Stomach (tissue), 9 donors: Measurements from ENCODE around the gene KIAA1217. TPM values are rescaled to one million over a fixed set of nuclear protein-coding genes. Genes with fewer than 3 reads are reported as not detected.

ENCODE experiments used
- DNase-seq, 2 donors: peaks; one replicate each; pipeline versions ENCODE4 v3.0.0 to v3.0.0-alpha.2; 2013 to 2019
- H3K27ac ChIP-seq, 5 donors: fragments of 200-600 bp in 4 of 5; sonication (generic) in 4 of 5; one replicate each; pipeline ENCODE4 v1.5.1; 2013 to 2019; ENCODE audit warnings: mild to moderate bottlenecking in 1 of 5, moderate library complexity in 1 of 5
- H3K27me3 ChIP-seq, 3 donors: fragments of 200-600 bp; sonication (generic); one replicate each; pipeline ENCODE4 v1.5.1; 2017 to 2019; ENCODE audit warnings: mixed run types in 1 of 3
- H3K36me3 ChIP-seq, 4 donors: fragments of 200-600 bp; sonication (generic); 1 replicate in 3 of 4; 2 replicates in 1 of 4; pipeline ENCODE4 v1.5.1; 2016 to 2019
- H3K4me1 ChIP-seq, 4 donors: fragments of 200-600 bp; sonication (generic); one replicate each; pipeline ENCODE4 v1.5.1; 2016 to 2019
- H3K4me3 ChIP-seq, 4 donors: fragments of 200-600 bp; sonication (generic) in 3 of 4; one replicate each; pipeline ENCODE4 v1.5.1; 2016 to 2019; ENCODE audit warnings: mild to moderate bottlenecking in 1 of 4
- H3K9me3 ChIP-seq, 4 donors: fragments of 200-600 bp; sonication (generic); one replicate each; pipeline ENCODE4 v1.5.1; 2016 to 2019
- CTCF ChIP-seq, 7 experiments: fragments of 450-650 bp in 4 of 7; fragments of 200-600 bp in 3 of 7; sonication (generic) in 3 of 7; IDR thresholded peaks; one replicate each; pipeline ENCODE4 v1.5.1; 2016 to 2019; ENCODE audit warnings: antibody characterized with exemption in 7 of 7, control low read depth in 2 of 7, mild to moderate bottlenecking in 1 of 7
- EP300 ChIP-seq: sonication (generic); formaldehyde crosslinking; IDR thresholded peaks from one replicate; pipeline ENCODE4 v1.6.1; 2017; ENCODE audit warnings: antibody characterized with exemption
- POLR2A ChIP-seq, 4 donors: fragments of 450-650 bp; IDR thresholded peaks; one replicate each; pipeline ENCODE4 v1.6.1; 2016; ENCODE audit warnings: antibody characterized with exemption in 4 of 4, control low read depth in 2 of 4, mild to moderate bottlenecking in 1 of 4, moderate library complexity in 1 of 4
- POLR2AphosphoS5 ChIP-seq, 3 donors: sonication (generic); formaldehyde crosslinking; IDR thresholded peaks; one replicate each; pipeline ENCODE4 v1.6.1; 2016; ENCODE audit warnings: antibody characterized with exemption in 3 of 3
- WGBS, 5 donors: extraction: QIAGEN DNeasy Blood & Tissue Kit in 3 of 5; methylation state at CpG; one replicate each; pipeline versions ENCODE4 v1.1.5 to v1.1.7; 2013 to 2018; 5-methylcytosine and 5-hydroxymethylcytosine counted together
- intact Hi-C: fragments of 100-400 bp; cut with DNase I; formaldehyde crosslinking; loops from one replicate; pipeline ENCODE4 v1.15.1; 2023; ENCODE audit warnings: low total_unique reads
- polyA plus RNA-seq, 3 donors: library from polyadenylated mRNA; stranded (reverse); fragments of 200-250 nt; gene quantifications; one replicate each; pipeline ENCODE4 v1.2.3, GENCODE V29; 2013
- total RNA-seq, 5 donors: library from RNA; depleted of rRNA; stranded (reverse); fragments of >200 nt; gene quantifications; one replicate each; pipeline versions ENCODE4 v1.1.0 to v1.2.3, GENCODE V29; 2014 to 2016
- donor health status: healthy with polysubstance abuse.
- donor health status: Bipolar disorder and iron deficiency.
- donor health status: healthy.

KIAA1217 gene
- total and polyA plus RNA-seq, 8 donors = 6.2 to 112 (median 24.6) TPM

- intact Hi-C loops = loop anchor here (10.0 kb wide), 1 partner anchor 199 kb away; no protein-coding TSS in a partner anchor
- Histone ChIP-seq H3K9me3 (no peaks in the 10 kb centered on the region), H3K4me3 (no peak overlapping the region), H3K27ac (no peak overlapping the region), H3K27me3 (no peaks in the 10 kb centered on the region), H3K4me1 (peaks cover 0 to 4% (median 2%) of the 10 kb centered on the region in 4 donors), H3K36me3 (no peaks in the 10 kb centered on the region)
- TF ChIP-seq POLR2AphosphoS5 (IDR thresholded peaks at IDR 0.05) = no peak
- no peak for TF ChIP-seq EP300
- no peak for TF ChIP-seq CTCF (IDR thresholded peaks at IDR 0.05)
- DNase-seq = no peak
- WGBS, 5 donors = 34 to 67% (median 42%) methylated on average over 5 of the region's 5 CpGs
Measured at GRCh38 chr10:24193330-24193729, 15.6 kb upstream of the KIAA1217 start.

DNA sequence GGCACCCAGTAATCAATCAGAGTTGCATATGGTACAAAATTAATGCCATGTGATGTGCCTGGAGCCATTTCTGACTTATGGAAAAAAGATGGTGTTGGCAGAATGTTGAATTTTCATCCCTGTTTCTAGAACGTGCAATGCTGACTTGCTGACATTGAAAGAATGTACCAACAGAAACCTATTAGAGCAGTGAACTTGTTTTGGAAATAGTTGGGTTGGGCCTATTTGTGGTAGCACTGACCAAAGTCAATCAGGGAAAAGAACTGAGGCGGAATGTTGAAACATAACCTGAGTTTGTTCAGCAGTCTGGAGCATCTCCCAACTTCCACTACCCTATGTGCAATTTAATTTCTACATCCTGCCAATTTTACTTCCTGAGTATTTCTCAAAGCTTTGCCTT lies 11.7 kb upstream of the KIAA1217 start:
- no peaks in the 10 kb centered on the region for H3K36me3 ChIP-seq
- WGBS, 5 donors = 71 to 88% (median 79%) methylated on average over 2 of the region's 2 CpGs
- no peaks in the 10 kb centered on the region for H3K27me3 ChIP-seq
- peaks cover 0 to 4% (median 2%) of the 10 kb centered on the region in 4 donors for H3K4me1 ChIP-seq
- DNase-seq = no peak
- no peak overlapping the region for H3K27ac ChIP-seq
- H3K4me3 ChIP-seq = no peak overlapping the region
- H3K9me3 ChIP-seq = no peaks in the 10 kb centered on the region
- TF ChIP-seq CTCF (IDR thresholded peaks at IDR 0.05) (no peak), EP300 (no peak), POLR2AphosphoS5 (IDR thresholded peaks at IDR 0.05) (no peak), POLR2A (IDR thresholded peaks at IDR 0.05) (no peak)
- intact Hi-C loops = loop anchor here (10.0 kb wide), 1 partner anchor 202 kb away; no protein-coding TSS in a partner anchor

DNA sequence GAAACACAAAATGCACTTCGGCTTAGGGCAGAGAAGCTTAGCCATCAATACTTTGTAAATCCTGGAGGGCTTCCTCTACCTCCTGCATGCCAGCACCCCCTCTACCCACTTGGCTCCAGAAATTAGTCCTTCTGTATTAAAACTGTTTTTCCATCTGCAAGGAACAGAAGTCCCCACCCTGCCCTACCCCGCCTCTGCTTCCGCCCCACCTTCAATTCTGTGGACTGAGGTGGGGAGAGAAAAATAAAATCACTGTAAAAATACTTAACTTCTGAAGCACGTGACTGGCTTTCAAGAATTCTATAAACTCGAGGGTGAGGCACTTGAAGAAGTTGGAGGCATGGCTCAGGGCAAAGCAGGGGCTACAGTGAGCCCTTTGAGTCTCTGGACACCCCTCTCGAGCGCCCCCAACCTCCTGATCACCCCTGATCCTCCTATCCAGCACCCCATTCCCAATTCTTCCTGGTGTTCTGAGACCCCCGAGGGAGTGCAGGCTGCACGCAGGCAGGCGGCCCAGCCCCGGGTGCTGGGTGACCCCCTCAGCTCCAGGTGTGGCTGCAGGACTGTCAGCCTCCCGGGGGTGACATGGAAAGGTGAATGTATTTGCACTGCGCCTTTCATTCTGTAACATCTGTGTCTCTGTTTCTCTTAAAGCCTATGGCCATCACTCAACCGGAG lies 7.3 kb upstream of the KIAA1217 start:
- H3K9me3 ChIP-seq = no peaks in the 10 kb centered on the region
- WGBS, 5 donors = 60 to 72% (median 69%) methylated on average over 14 of the region's 14 CpGs
- H3K36me3 ChIP-seq = no peaks in the 10 kb centered on the region
- DNase-seq = no peak
- H3K4me3 ChIP-seq = no peak overlapping the region
- H3K27me3 ChIP-seq = no peaks in the 10 kb centered on the region
- TF ChIP-seq EP300 (no peak), POLR2A (IDR thresholded peaks at IDR 0.05) (no peak), CTCF (IDR thresholded peaks at IDR 0.05) (no peak), POLR2AphosphoS5 (IDR thresholded peaks at IDR 0.05) (no peak)
- intact Hi-C loops = loop anchor here (10.0 kb wide), 1 partner anchor 153 kb away; no protein-coding TSS in a partner anchor
- no peak overlapping the region for H3K27ac ChIP-seq
- H3K4me1 ChIP-seq = peaks cover 0 to 1% (median under 1%) of the 10 kb centered on the region in 4 donors

DNA sequence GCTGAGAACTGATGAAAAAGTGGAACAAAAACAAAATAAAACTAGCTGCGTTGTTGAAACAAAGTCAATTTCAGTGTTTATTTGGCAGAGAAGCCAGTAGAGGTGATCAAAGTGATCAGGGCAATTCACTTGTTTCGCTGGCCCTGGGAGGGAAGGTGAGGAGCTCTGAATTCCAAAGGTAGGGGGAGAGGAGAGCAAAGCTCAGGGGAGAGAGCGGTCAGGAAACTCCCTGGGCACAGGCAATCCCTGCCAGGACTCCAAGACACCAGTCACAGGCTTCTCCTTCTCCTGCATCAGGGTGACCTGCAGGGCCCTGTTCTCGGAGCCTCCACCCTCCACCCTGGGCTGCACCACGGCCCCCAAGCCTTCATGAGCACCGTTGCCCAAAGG lies 6.8 kb upstream of the KIAA1217 start:
- H3K9me3 ChIP-seq = no peaks in the 10 kb centered on the region
- 31 to 64% (median 56%) methylated on average over 6 of the region's 6 CpGs for WGBS, 5 donors
- no peak overlapping the region for H3K27ac ChIP-seq
- H3K4me1 ChIP-seq = peaks cover under 1 to 5% (median under 1%) of the 10 kb centered on the region in 4 donors
- no peaks in the 10 kb centered on the region for H3K36me3 ChIP-seq
- no peak for TF ChIP-seq CTCF (IDR thresholded peaks at IDR 0.05)
- H3K4me3 ChIP-seq = no peak overlapping the region
- DNase-seq = peak in 1 of 2 donors; percentile 56
- intact Hi-C loops = loop anchor here (10.0 kb wide), 1 partner anchor 153 kb away; no protein-coding TSS in a partner anchor
- no peaks in the 10 kb centered on the region for H3K27me3 ChIP-seq
